GM18519 (cell line): ENCODE measurements around the gene AQP12B.

Experiments
- ATAC-seq: cut with Tn5 transposase; IDR thresholded peaks from one replicate; pipeline ENCODE4 v1.9.1; 2021; ENCODE audit warnings: mild to moderate bottlenecking, moderate library complexity; ENCODE audit not compliant: unreplicated experiment, low FRiP score

Gene AQP12B

DNA sequence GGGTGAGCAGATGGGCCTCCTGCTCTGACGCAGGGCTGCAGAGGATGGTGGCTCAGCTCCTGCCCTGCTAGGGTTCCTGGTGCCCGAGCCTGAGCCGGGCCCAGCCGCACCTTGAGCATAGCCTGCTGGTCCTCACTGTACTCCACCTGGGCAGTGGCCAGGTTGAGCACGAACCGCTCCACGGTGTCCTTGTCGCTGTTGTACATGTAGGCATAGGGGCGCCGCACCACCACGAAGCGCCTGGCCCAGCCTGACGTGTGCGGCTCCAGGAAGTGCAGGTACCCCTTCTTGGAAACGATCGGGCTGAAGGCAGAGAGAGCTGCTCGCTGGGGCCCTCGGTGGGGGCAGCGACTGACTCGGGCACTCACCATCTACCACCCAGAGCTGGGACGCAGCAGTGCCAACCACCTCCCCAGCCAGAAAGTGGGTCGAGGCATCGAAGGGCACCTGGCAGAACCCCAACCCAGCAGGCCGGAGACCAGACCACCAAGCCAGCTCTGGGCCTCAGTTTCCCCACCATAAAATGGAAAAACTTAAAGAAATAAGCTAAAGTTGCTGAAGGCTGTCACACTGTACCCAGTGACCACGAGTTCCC, 36.3 kb upstream of the AQP12B start:
- no peak for ATAC-seq

DNA sequence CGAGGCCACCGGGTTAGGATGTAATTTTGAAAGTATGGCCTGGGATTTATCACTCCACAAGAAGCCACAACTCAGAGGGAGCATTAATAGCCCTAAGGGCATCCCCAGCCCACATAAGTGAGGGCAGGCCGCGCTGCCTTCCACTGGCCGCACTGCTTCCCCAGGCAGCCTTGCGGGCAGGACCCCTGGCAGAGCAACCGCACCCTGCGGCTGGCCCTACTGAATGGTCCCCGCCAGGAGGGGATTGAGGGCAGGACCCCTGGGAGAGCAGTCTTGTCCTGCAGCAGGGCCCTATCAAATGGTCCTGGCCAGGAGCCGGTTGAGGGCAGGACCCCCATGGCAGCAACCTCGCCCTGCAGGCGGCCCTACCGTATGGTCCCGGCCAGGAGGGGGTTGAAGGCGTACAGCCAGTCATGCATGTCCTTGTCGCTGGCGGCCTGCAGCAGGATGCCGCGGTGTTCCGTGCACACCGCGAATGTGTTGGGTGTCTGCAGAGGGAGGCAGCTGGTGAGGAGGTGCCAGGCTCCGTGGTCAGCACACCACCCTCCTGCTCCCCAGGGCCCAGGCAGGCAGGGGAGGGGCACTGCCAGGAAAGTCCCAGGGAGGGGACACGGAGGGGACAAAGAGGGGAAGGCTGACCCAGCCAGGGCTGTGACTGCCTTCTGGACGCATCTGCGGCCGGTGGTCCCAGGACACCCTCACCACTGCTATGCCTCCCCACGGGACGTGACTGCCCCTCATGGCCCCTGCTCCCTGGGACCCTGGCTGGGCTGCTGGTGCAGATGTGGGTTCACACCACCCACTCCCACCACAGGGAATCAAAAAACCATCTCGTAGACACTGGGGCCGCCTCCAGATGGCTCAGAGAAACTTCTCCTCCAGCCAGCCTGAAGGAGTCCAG, 35.2 kb upstream of the AQP12B start:
- ATAC-seq = no peak

GRCh38 chr2:240717181-240717641, 34.5 kb upstream of the AQP12B start:
- no peak for ATAC-seq

DNA sequence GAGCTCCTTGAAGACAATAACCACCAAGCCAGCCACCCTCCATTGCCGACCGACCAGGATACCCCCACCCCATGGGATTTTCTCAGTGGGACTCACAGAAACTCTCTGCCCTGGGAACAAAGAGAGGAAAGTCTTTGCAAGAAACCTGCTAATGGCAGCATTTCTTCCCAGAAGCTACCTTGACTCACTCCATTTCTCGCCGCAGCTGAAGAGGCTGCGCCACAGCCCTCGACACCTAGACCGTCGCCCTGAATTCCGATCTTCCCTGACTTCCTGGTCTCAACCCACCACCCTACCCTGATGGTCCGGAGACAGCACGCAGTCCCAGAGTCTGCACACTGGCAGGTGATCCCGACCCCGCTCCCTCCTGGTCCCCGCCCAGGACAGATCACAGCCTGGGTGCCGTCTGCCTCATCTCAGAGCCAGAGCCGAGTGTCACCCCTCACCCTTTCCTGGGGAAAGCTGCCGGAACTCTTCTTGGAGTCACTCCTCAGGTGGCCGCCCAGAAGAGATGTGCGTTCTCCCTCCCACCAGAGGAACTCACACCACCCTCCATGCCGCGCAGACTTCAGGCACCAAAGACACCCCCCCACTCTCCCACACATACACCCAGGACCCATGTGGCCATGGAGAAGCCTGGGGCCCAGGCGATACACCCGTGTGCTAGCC, 33.6 kb upstream of the AQP12B start:
- ATAC-seq = no peak

- ATAC-seq = no peak
These were observed 32.4 kb upstream of the AQP12B start for GRCh38 chr2:240714747-240715725.

GRCh38 chr2:240713928-240714746, 31.5 kb upstream of the AQP12B start:
- ATAC-seq = no peak

DNA sequence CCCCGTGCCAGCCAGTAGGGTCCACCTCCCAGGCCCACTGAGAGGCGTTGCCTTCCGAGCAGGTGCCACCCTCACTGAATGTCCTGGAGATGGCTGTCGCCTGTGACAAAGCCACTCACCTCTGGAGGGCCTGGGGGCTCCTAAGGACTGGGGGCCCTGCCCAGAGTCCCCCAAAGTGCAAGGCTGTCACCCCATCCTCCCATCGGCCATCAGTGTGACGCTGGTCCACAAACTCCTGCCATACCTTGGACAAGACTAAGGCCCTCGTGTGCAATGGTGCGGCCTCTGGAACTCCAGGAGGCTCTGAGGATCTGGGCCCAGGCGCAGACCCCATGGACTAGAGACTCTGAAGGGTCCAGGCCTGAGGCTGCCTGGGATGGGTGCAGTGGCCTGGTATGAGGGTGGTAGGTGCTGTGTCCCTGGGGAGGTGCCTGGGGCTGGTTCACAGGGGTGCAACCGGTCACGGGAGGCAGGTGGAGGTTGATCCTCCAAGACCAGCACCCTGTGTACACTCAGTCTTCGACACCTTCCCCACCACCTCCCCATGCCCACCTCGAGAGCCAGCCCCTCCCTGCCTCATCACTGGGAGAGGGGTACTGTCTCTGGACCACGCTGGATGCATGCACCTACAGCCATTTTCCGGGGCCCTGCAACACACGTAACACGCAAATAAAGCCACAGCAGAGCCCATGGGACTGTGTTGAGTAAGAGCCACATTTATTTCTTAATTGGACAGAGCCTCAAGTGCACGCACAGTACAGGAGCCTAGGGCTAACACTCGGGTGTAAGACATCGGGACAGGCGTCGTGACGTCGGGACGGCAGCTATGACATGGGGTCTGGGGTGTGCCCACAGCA, 30.6 kb upstream of the AQP12B start:
- no peak for ATAC-seq

GRCh38 chr2:240712121-240712520, 29.4 kb upstream of the AQP12B start:
- ATAC-seq = no peak

DNA sequence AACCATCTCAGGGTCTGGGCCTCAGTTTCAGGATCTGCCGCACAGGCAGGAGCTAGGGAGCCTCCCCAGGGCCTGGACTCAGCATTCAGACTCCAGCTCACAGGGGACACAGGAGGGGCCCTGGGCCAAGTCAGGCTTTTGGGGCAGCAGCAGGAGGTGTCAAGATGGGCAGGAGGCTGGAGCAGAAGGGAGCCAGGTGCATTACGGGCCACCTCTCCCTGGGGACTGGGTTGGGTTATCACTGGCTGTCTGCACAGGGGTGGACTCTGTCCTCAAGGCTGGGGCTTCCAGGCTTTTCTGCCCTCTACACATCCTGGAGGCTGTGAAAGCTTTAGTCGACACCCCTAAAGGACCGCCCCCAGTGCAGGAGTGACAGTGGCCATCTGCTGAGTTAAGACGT, 29.0 kb upstream of the AQP12B start:
- ATAC-seq = no peak

GRCh38 chr2:240711296-240711695, 28.6 kb upstream of the AQP12B start:
- ATAC-seq = no peak

- no peak for ATAC-seq
These were observed 25.8 kb upstream of the AQP12B start for GRCh38 chr2:240708457-240708856.

DNA sequence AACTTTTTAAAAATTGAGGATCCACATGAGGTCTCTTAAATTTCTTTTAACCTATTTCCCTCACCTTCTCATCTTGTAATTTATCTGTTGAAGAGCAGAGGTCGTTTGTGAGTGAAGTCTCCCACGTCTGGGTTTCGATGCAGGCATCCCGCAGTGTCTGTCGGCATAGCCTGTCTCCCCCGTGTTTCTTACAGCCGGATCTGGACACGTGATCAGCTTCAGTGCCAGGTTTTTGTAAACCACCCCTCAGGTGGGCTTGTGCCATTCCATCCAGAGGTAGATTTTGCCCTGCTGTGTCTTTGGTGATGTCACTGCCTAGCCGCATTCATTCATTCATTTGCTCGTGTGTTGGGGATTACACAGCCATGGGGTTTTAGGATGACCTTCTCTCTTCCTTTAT, 25.1 kb upstream of the AQP12B start:
- ATAC-seq = no peak

- no peak for ATAC-seq
These were observed 24.5 kb upstream of the AQP12B start for GRCh38 chr2:240707043-240707756.

GRCh38 chr2:240705204-240705791, 22.6 kb upstream of the AQP12B start:
- ATAC-seq = no peak

- no peak for ATAC-seq
These were observed 22.0 kb upstream of the AQP12B start for GRCh38 chr2:240704651-240705050.

DNA sequence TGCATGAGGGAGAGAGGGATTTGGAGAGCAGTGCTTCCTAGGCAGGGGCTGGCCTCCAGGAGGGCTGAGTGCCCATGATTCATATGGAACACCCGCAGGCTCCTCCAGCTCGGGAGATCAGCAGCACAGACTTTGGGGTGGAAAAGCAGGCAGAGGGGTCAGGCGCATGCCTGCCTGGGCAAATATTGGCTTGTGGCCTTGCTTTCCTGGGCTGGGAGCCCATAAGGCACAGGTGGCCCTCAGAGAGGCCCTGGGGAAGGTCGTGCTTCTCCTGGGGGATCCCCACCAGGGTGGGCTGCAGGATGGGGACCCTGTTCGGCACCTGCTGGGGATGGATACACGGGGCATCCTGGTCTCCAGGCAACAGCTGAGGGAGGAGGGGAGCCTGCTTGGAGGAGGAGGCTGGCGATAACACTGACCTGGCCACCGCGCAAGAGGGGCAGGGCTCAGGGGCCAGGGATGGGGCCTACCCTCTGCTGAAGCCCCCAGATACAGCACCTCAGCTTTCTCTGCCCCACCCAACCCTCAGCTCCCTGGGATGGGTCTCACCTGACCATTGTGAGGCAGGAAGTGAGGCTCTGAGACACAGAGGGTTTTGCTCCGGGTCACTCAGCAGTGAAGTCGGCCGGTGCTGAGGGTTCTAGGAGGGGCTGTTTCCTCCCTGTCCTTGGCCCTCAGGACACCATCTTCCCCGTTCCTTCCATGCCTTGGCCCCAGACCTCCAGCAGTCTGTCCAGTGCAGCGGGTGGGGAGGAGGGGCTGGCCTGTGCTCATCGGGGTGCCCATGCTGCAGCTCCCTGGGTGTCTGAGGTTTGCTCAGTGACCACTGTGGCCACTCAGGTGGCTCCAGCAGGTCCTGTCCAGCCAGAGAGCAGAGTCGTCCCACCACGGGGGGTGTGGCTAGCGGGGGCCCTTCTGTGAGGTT, 21.0 kb upstream of the AQP12B start:
- ATAC-seq = no peak

GRCh38 chr2:240702640-240703011, 19.9 kb upstream of the AQP12B start:
- ATAC-seq = no peak
